Vagina (tissue), 2 donors: ENCODE measurements around the gene HDDC3. TPM values are rescaled to one million over a fixed set of nuclear protein-coding genes. Genes with fewer than 3 reads are reported as not detected.

ENCODE experiments used
- DNase-seq, 2 donors: peaks; one replicate each; pipeline ENCODE4 v3.0.0-alpha.2; 2017; ENCODE audit errors: extremely low spot score in 2 of 2
- H3K27ac ChIP-seq: fragments of 200-600 bp; sonication (generic); one replicate; pipeline ENCODE4 v1.5.1; 2019
- H3K27me3 ChIP-seq: fragments of 200-600 bp; sonication (generic); one replicate; pipeline ENCODE4 v1.5.1; 2019
- H3K36me3 ChIP-seq, 2 donors: fragments of 200-600 bp; sonication (generic); one replicate each; pipeline ENCODE4 v1.5.1; 2017 to 2019
- H3K4me1 ChIP-seq: fragments of 200-600 bp; sonication (generic); one replicate; pipeline ENCODE4 v1.5.1; 2019
- H3K4me3 ChIP-seq, 2 donors: fragments of 200-600 bp; sonication (generic); 1 replicate in 1 of 2; 2 replicates in 1 of 2; pipeline ENCODE4 v1.5.1; 2016 to 2019
- H3K9me3 ChIP-seq: fragments of 200-600 bp; sonication (generic); one replicate; pipeline ENCODE4 v1.5.1; 2019
- POLR2A ChIP-seq, 2 donors: fragments of 450-650 bp; IDR thresholded peaks; one replicate each; pipeline ENCODE4 v1.6.1; 2017; ENCODE audit warnings: antibody characterized with exemption in 2 of 2, mild to moderate bottlenecking in 2 of 2, moderate library complexity in 2 of 2
- POLR2AphosphoS5 ChIP-seq, 2 donors: sonication (generic); formaldehyde crosslinking; IDR thresholded peaks; one replicate each; pipeline ENCODE4 v1.9.0; 2017; ENCODE audit warnings: antibody characterized with exemption in 2 of 2, mild to moderate bottlenecking in 2 of 2, low read depth in 1 of 2; ENCODE audit not compliant: insufficient read depth in 1 of 2
- intact Hi-C: fragments of 100-400 bp; cut with DNase I; formaldehyde crosslinking; loops from one replicate; pipeline ENCODE4 v1.15.1; 2023
- total RNA-seq: library from RNA; depleted of rRNA; stranded (reverse); fragments of >200 nt; gene quantifications from one replicate; pipeline ENCODE4 v1.2.3, GENCODE V29; 2016
- TF ChIP-seq, protein P1 (sequence below), 3 experiments: fragments of 450-650 bp in 2 of 3; fragments of 200-600 bp in 1 of 3; sonication (generic) in 1 of 3; IDR thresholded peaks; one replicate each; pipeline ENCODE4 v1.5.1; 2017 to 2019; ENCODE audit warnings: antibody characterized with exemption in 3 of 3, mild to moderate bottlenecking in 2 of 3, moderate library complexity in 2 of 3

HDDC3 gene
- total RNA-seq, 1 donor from 2014 or later, result 7.9 TPM

DNA sequence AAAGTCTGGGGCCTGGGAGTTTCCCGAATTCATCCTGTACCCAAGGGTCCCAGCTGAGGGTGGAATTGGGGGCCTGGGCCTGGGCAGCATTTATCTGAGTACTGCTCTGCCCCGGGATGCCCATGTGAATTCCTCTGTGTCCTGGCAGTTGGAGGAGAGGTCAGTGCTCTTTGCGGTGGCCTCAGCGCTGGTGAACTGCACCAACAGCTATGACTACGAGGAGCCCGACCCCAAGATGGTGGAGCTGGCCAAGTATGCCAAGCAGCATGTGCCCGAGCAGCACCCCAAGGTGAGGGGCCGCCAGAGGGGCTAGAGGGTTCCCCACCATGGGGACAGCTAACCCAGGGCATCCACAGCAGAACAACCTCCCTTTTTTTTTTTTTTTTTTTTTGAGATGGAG, 16.2 kb upstream of the HDDC3 start:
- Histone ChIP-seq H3K27me3 (no peaks in the 10 kb centered on the region), H3K9me3 (no peaks in the 10 kb centered on the region), H3K36me3 (peaks cover 2 to 85% of the 10 kb centered on the region in 2 donors), H3K4me3 (no peak overlapping the region), H3K4me1 (no peaks in the 10 kb centered on the region), H3K27ac (no peak overlapping the region)
- TF ChIP-seq POLR2AphosphoS5 (IDR thresholded peaks at IDR 0.05; ENCODE audit: insufficient read depth in 1 of 2, low read depth in 1 of 2) (no peak), POLR2A (IDR thresholded peaks at IDR 0.05) (no peak)
- TF ChIP-seq, protein P1, sequence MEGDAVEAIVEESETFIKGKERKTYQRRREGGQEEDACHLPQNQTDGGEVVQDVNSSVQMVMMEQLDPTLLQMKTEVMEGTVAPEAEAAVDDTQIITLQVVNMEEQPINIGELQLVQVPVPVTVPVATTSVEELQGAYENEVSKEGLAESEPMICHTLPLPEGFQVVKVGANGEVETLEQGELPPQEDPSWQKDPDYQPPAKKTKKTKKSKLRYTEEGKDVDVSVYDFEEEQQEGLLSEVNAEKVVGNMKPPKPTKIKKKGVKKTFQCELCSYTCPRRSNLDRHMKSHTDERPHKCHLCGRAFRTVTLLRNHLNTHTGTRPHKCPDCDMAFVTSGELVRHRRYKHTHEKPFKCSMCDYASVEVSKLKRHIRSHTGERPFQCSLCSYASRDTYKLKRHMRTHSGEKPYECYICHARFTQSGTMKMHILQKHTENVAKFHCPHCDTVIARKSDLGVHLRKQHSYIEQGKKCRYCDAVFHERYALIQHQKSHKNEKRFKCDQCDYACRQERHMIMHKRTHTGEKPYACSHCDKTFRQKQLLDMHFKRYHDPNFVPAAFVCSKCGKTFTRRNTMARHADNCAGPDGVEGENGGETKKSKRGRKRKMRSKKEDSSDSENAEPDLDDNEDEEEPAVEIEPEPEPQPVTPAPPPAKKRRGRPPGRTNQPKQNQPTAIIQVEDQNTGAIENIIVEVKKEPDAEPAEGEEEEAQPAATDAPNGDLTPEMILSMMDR (IDR thresholded peaks at IDR 0.05), result no peak
- intact Hi-C loops, result loop anchor here (10.0 kb wide), 1 partner anchor 316 kb away; no protein-coding TSS in a partner anchor
- no peak for DNase-seq

DNA sequence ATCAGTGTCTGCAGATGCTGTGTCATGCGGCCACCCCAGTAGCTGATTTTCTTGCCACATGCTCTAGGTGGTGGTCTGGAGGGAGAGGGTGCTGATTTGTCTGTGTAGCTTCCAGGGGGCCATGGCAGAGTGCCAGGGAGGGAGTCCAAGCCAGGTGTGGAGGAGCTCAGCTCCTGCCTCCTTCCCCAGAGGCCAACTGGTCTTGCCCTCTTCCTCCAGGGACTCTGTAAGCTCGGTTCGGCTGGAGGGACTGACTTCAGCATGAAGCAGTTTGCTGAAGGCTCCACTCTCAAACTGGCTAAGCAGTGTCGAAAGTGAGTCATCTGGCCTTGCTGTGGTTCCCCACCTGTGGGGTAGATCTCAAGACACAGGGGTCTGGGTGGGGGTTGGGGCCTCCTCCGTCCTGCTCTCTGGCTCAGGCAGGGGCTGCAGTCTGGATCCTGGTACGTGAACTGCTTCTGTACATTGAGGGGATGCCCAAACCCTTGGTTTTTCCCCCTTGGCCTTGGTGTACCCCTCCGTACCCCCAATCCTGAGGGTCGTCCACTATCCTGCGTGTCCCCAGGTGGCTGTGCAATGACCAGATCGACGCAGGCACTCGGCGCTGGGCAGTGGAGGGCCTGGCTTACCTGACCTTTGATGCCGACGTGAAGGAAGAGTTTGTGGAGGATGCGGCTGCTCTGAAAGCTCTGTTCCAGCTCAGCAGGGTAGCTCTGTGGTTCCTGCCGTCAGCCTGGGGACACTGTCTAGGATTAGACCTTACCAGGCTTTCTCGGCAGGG, 15.4 kb upstream of the HDDC3 start:
- TF ChIP-seq POLR2AphosphoS5 (IDR thresholded peaks at IDR 0.05; ENCODE audit: insufficient read depth in 1 of 2, low read depth in 1 of 2), result no peak
- TF ChIP-seq POLR2A (IDR thresholded peaks at IDR 0.05), result no peak
- TF ChIP-seq, protein P1 (IDR thresholded peaks at IDR 0.05), result no peak
- no peak overlapping the region for H3K4me3 ChIP-seq
- no peaks in the 10 kb centered on the region for H3K4me1 ChIP-seq
- H3K9me3 ChIP-seq, result no peaks in the 10 kb centered on the region
- DNase-seq, result no peak
- H3K36me3 ChIP-seq, result peaks cover 4 to 85% of the 10 kb centered on the region in 2 donors
- no peak overlapping the region for H3K27ac ChIP-seq
- H3K27me3 ChIP-seq, result no peaks in the 10 kb centered on the region
- intact Hi-C loops, result loop anchor here (10.0 kb wide), 1 partner anchor 317 kb away; no protein-coding TSS in a partner anchor

DNA sequence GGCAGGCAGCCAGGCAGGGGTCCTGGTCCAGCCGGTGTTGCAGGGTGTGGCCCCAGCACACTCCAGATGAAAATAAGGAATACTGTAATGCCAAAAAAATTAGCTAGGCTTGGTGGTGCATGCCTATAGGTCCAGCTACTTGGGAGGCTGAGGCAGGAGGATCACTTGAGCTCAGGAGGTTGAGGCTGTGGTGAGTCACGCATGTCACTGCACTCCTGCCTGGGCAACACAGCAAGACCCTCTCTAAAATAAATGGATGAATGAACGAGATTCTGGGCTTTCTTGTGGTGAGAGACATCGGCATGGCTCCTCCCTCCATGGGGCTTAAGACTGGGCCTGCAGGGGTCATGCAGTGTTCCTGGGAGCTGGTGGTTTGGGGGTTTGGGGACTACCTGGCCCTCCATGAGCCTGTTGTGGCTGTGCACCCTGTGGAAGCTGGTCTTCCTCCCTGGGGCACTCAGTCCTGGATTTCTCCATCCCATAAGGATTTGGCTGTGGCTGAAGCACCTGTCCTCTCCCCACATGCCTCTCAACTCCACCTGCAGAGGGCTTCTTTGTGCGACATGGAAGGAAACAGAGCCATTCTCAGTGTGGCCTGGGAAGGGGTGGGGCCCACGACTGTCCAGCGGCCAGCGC, 14.7 kb upstream of the HDDC3 start:
- Histone ChIP-seq H3K9me3 (no peaks in the 10 kb centered on the region), H3K4me3 (no peak overlapping the region), H3K36me3 (peaks cover 4 to 89% of the 10 kb centered on the region in 2 donors), H3K27me3 (no peaks in the 10 kb centered on the region), H3K27ac (no peak overlapping the region), H3K4me1 (no peaks in the 10 kb centered on the region)
- TF ChIP-seq, protein P1 (IDR thresholded peaks at IDR 0.05), result no peak
- TF ChIP-seq POLR2A (IDR thresholded peaks at IDR 0.05) (no peak), POLR2AphosphoS5 (IDR thresholded peaks at IDR 0.05; ENCODE audit: insufficient read depth in 1 of 2, low read depth in 1 of 2) (no peak)
- DNase-seq, result no peak
- intact Hi-C loops, result loop anchor here (10.0 kb wide), 1 partner anchor 318 kb away; no protein-coding TSS in a partner anchor

DNA sequence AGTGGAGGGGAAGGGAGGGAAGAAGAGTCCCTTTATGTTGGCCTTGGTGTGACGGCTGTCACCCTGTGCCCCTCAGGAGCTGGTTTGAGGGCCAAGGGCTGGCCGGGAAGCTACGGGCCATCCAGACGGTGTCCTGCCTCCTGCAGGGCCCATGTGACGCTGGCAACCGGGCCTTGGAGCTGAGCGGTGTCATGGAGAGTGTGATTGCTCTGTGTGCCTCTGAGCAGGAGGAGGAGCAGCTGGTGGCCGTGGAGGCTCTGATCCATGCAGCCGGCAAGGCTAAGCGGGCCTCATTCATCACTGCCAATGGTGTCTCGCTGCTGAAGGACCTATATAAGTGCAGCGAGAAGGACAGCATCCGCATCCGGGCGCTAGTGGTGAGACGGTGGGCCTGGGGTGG, 14.2 kb upstream of the HDDC3 start:
- no peaks in the 10 kb centered on the region for H3K27me3 ChIP-seq
- TF ChIP-seq POLR2A (IDR thresholded peaks at IDR 0.05), result no peak
- no peak for TF ChIP-seq POLR2AphosphoS5 (IDR thresholded peaks at IDR 0.05; ENCODE audit: insufficient read depth in 1 of 2, low read depth in 1 of 2)
- TF ChIP-seq, protein P1 (IDR thresholded peaks at IDR 0.05), result no peak
- no peak overlapping the region for H3K27ac ChIP-seq
- peaks cover 4 to 87% of the 10 kb centered on the region in 2 donors for H3K36me3 ChIP-seq
- intact Hi-C loops, result loop anchor here (10.0 kb wide), 1 partner anchor 318 kb away; no protein-coding TSS in a partner anchor
- H3K4me1 ChIP-seq, result no peaks in the 10 kb centered on the region
- H3K9me3 ChIP-seq, result no peaks in the 10 kb centered on the region
- DNase-seq, result no peak
- no peak overlapping the region for H3K4me3 ChIP-seq
